Epithelial cell of esophagus (primary cell): ENCODE measurements around the gene TNFAIP2.

ENCODE experiments used
- DNase-seq: peaks from one replicate; pipeline ENCODE4 v3.0.0; 2010; ENCODE audit warnings: low read depth
- H3K4me3 ChIP-seq: 2 replicates; pipeline ENCODE4 v1.5.1; 2011; ENCODE audit warnings: mild to moderate bottlenecking, low read length, control low read depth
- CTCF ChIP-seq: IDR thresholded peaks from 2 replicates; pipeline ENCODE4 v1.5.1; 2011; ENCODE audit warnings: low read depth, mild to moderate bottlenecking, low read length, control low read depth, inconsistent platforms; ENCODE audit not compliant: insufficient read depth; ENCODE audit errors: missing control alignments

Gene TNFAIP2

DNA sequence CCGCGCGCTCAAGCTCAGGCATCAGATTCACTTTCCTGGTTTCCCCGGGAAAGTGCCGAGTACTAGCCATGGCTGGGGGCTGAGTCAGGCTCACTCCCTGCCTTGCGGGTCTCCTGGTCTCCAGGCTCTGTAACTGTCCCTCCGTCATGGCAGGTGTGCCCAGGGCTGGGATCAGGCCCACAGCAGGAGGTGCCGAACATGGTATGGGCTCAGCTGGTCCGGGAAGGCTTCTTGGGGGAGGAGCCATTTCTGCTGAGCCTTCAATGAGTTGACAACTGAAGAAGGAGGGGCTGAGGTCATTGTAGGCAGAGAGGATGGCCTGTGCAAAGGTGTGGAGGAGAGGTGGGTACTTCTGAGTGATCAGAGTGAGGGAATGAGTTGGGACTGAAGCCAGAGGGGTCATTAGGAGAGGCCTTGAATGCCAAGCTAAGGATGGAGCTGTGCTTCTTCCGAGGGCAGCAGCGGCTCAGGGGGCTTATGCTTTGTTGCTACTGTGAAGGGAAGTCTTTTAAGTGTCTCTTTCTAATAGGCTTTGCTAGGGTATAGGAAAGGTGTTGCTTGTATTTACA, 28.0 kb upstream of the TNFAIP2 start:
- H3K4me3 ChIP-seq: no peak overlapping the region
- no peak for TF ChIP-seq CTCF
- no peak for DNase-seq

DNA sequence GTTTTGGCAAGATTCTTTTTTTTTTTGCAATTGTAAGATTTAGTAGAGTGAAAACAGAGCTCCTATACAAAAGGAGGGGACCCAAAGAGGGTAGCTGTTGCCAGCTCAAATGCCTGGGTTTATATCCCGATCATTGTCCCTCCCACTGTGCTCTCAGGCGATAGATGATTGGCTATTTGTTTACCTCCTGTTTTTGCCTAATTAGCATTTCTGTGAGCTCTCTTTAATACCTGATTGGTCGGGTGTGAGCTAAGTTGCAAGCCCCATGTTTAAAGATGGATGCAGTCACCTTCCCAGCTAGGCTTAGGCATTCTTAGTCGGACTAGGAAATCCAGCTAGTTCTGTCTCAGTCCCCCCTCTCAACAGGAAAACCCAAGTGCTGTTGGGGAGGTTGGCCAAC, 26.9 kb upstream of the TNFAIP2 start:
- no peak for TF ChIP-seq CTCF
- no peak for DNase-seq
- H3K4me3 ChIP-seq: no peak overlapping the region

GRCh38 chr14:103097244-103097993, 25.8 kb upstream of the TNFAIP2 start:
- TF ChIP-seq CTCF: no peak
- no peak for DNase-seq

GRCh38 chr14:103097994-103098957, 25.0 kb upstream of the TNFAIP2 start:
- H3K4me3 ChIP-seq: no peak overlapping the region
- no peak for TF ChIP-seq CTCF
- DNase-seq: no peak

More at GRCh38 chr14:103097244-103097993, 25.8 kb upstream of the TNFAIP2 start:
- H3K4me3 ChIP-seq: no peak overlapping the region

- no peak for TF ChIP-seq CTCF
- no peak for DNase-seq
- H3K4me3 ChIP-seq: no peak overlapping the region
These were observed 24.1 kb upstream of the TNFAIP2 start for GRCh38 chr14:103099081-103099732.

- no peak overlapping the region for H3K4me3 ChIP-seq
- no peak for DNase-seq
- no peak for TF ChIP-seq CTCF
These were observed 23.5 kb upstream of the TNFAIP2 start for GRCh38 chr14:103099733-103100280.
